Islet of Langerhans (tissue), 1 donor: Measurements from ENCODE around the gene FDX1.

ENCODE experiments used
- FAIRE-seq: peaks from one replicate; lab custom pipeline; 2011; peaks lifted over from hg19 to GRCh38; lab: Jason Lieb, UNC

FDX1 gene

GRCh38 chr11:110431674-110432073 is 1.9 kb downstream of the FDX1 start:
- FAIRE-seq: peak; percentile 30

- no peak for FAIRE-seq
Observed at GRCh38 chr11:110432713-110433392, 3.1 kb downstream of the FDX1 start.

GRCh38 chr11:110433393-110434333 is 3.9 kb downstream of the FDX1 start:
- peak; percentile 99 for FAIRE-seq

GRCh38 chr11:110434952-110435779 is 5.4 kb downstream of the FDX1 start:
- no peak for FAIRE-seq

- peak; percentile 91 for FAIRE-seq
Observed at GRCh38 chr11:110435780-110436717, 6.3 kb downstream of the FDX1 start.

- FAIRE-seq: no peak
Observed at GRCh38 chr11:110438017-110438416, 8.3 kb downstream of the FDX1 start.

GRCh38 chr11:110445437-110445836 is 15.7 kb downstream of the FDX1 start:
- peak; percentile 75 for FAIRE-seq

GRCh38 chr11:110446061-110446460 is 16.3 kb downstream of the FDX1 start:
- FAIRE-seq: peak; percentile 30

GRCh38 chr11:110446594-110446993 is 16.8 kb downstream of the FDX1 start:
- no peak for FAIRE-seq

GRCh38 chr11:110447343-110447742 is 17.6 kb downstream of the FDX1 start:
- FAIRE-seq: no peak

GRCh38 chr11:110447897-110448745 is 18.4 kb downstream of the FDX1 start:
- peak; percentile 97 for FAIRE-seq

GRCh38 chr11:110450246-110450645 is 20.5 kb downstream of the FDX1 start:
- no peak for FAIRE-seq

- no peak for FAIRE-seq
Observed at GRCh38 chr11:110452720-110453119, 23.0 kb downstream of the FDX1 start.

GRCh38 chr11:110453684-110454354 is 24.1 kb downstream of the FDX1 start:
- no peak for FAIRE-seq

GRCh38 chr11:110454609-110455008 is 24.9 kb downstream of the FDX1 start:
- no peak for FAIRE-seq

- FAIRE-seq: no peak
Observed at GRCh38 chr11:110455718-110456117, 26.0 kb downstream of the FDX1 start.

- peak; percentile 21 for FAIRE-seq
Observed at GRCh38 chr11:110463153-110463552, 33.4 kb downstream of the FDX1 start.

- FAIRE-seq: no peak
Observed at GRCh38 chr11:110465231-110465630, 35.5 kb downstream of the FDX1 start.

- no peak for FAIRE-seq
Observed at GRCh38 chr11:110467556-110467955, 37.8 kb downstream of the FDX1 start.

- no peak for FAIRE-seq
Observed at GRCh38 chr11:110468121-110468520, 38.4 kb downstream of the FDX1 start.
